Colon (tissue), 2 donors: Measurements from ENCODE around the gene SLC35E2B.

Experiments used
- FAIRE-seq: peaks from 2 replicates; lab custom pipeline; 2012; peaks lifted over from hg19 to GRCh38; lab: Jason Lieb, UNC
- donor health status: control.
- donor health status: control.

The SLC35E2B gene

GRCh38 chr1:1623631-1624442 lies 68.8 kb downstream of the SLC35E2B start:
- no peak for FAIRE-seq

- no peak for FAIRE-seq
These were observed 69.4 kb downstream of the SLC35E2B start for GRCh38 chr1:1623181-1623630.

GRCh38 chr1:1622788-1623094 lies 69.9 kb downstream of the SLC35E2B start:
- no peak for FAIRE-seq

GRCh38 chr1:1622010-1622787 lies 70.4 kb downstream of the SLC35E2B start:
- no peak for FAIRE-seq

- no peak for FAIRE-seq
These were observed 71.2 kb downstream of the SLC35E2B start for GRCh38 chr1:1621173-1622009.

- no peak for FAIRE-seq
These were observed 72.0 kb downstream of the SLC35E2B start for GRCh38 chr1:1620433-1621139.

- FAIRE-seq: no peak
These were observed 72.7 kb downstream of the SLC35E2B start for GRCh38 chr1:1619917-1620361.

GRCh38 chr1:1618396-1619068 lies 74.1 kb downstream of the SLC35E2B start:
- FAIRE-seq: no peak

- FAIRE-seq: no peak
These were observed 74.7 kb downstream of the SLC35E2B start for GRCh38 chr1:1617925-1618324.

GRCh38 chr1:1617516-1617915 lies 75.1 kb downstream of the SLC35E2B start:
- no peak for FAIRE-seq

- FAIRE-seq: no peak
These were observed 75.8 kb downstream of the SLC35E2B start for GRCh38 chr1:1616838-1617237.

- no peak for FAIRE-seq
These were observed 76.4 kb downstream of the SLC35E2B start for GRCh38 chr1:1616045-1616790.

- no peak for FAIRE-seq
These were observed 77.1 kb downstream of the SLC35E2B start, which contains the start of gene MIB2 for GRCh38 chr1:1615256-1616044. Gene MIB2 (plus strand): TSS chr1:1615500. CDS start chr1:1623453, 7,953 bp downstream.

- FAIRE-seq: no peak
These were observed 77.7 kb downstream of the SLC35E2B start for GRCh38 chr1:1614954-1615255.

- no peak for FAIRE-seq
These were observed 78.2 kb downstream of the SLC35E2B start for GRCh38 chr1:1614204-1614953.

- FAIRE-seq: no peak
These were observed 79.0 kb downstream of the SLC35E2B start for GRCh38 chr1:1613509-1614082.

- FAIRE-seq: no peak
These were observed 80.5 kb downstream of the SLC35E2B start for GRCh38 chr1:1612104-1612400.

GRCh38 chr1:1610796-1611195 lies 81.8 kb downstream of the SLC35E2B start:
- FAIRE-seq: no peak
